ENCODE results near the gene GPD2.

Gene GPD2

DNA sequence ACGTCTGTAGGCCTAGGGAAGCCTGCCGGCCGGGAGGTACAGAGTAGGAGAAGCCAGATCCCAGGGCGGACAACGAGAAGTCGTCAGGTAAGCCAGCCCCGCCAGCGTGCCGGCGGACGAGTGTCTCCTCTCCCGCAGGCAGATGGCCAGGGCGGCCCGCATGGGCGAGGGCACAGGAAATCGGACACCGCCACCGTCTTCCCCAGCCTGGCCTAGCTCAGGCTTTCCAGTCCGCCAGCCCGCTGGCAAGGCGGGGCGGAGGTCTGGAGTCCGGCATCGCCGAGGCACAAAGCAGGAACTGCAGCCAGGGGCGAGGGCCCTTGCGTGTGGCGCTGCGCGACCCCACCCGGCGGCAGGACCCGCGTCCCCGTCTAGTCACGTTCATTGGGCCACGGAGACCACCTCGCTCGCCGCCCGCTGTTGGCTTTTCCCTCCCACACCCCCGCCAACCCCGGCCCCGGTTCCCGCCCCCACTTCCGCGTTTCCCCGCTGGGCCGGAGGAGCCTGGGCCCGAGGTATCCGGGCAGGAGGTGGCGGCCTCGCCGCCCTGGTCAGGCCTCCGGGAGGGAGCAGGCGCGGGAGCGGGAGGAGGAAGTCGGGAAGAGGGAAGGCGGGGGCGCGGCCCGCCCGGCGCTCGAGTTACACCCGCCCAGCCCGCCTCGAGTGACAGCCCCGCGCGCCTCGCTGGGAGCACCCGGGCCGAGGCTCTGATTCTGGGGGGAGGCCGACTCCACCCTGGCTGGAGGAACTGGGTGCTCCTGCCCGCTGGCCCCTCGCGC lies at the start of gene GPD2:
TSS of gene GPD2 (plus strand) at position 662 of the 779 bp plus-strand sequence. CDS start 39,727 bp downstream, outside the sequence.
- DNase-seq (ENCODE audit: low spot score), result peak; percentile 92

DNA sequence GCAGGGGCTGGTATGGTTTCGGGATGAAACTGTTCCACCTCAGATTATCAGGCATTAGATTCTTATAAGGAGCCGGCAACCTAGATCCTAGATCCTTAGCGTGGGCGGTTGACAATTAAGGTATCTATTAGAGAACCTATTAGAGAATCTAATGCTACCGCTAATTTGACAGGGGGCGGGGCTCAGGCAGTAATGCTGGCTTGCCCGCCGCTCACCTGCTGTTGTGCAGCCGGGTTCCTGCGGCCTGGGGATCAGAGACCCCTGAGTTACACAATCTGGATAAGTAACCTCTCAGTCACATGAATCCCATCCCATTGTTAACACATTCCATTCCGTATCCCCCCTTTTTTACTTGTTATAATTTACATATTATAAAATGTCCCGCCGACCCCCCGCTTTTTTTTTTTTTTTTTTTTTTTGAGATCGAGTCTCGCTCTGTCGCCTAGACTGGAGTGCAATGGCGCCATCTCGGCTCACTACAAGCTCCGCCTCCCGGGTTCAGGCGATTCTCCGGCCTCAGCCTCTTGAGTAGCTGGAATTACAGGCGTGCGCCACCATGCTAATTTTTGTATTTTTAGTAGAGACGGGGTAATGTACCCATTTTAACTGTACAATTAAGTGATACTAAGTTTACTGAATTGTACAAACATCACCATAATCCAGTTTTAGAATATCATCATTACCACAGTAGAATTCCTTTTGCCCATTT lies 42.0 kb upstream of the GPD2 start:
- no peak for DNase-seq (ENCODE audit: low spot score)

DNA sequence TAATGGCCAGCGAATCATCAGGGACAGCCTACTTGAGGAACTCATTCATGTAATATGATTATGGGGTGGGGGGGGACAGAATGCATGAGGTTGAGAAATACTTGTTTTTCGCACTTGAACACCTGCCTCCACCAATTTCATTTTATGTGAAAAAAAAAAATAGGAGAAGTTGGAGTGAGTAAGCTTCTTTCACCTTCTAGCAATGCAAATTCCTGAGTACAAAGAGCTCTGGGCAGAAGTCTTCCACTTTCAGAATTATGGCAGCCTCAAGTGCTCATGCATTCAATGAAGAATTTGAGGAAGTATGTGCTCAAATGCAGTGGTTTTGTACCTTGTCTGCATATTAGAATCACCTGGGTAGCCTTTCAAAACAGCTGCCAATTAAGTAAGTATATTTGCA lies 40.1 kb upstream of the GPD2 start:
- no peak for DNase-seq (ENCODE audit: low spot score)

DNA sequence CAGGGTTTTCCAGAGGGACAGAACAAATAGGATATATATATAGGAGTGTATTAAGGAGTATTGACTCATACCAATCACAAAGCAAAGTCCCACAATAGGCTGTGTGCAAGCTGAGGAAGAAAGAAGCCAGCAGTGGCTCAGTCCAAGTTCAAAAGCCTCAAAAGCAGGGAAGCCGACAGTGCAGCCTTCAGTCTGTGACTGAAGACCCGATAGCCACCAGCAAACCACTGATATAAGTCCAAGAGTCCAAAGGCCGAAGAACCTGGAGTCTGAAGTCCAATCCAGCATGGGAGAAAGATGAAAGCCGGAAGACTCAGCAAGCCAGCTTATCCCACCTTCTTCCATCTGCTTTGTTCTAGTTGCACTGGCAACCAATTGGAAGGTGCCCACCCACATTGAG lies 39.0 kb upstream of the GPD2 start:
- no peak for DNase-seq (ENCODE audit: low spot score)

DNA sequence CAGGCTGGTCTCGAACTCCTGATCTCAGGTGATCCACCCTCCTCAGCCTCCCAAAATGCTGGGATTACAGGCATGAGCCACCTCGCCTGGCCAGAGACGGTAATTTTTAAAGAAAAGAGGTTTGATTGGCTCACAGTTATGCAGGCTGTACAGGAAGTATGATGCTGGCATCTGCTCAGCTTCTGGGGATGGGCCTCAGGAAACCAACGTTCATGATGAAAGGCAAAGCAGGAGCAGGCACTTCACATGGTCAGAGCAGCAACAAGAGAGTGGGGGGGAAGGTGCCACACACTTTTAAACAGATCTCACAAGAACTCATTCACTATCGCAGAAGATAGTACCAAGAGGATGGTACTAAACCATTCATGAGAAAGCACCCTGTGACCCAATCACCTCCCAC lies 38.0 kb upstream of the GPD2 start:
- DNase-seq (ENCODE audit: low spot score), result no peak

DNA sequence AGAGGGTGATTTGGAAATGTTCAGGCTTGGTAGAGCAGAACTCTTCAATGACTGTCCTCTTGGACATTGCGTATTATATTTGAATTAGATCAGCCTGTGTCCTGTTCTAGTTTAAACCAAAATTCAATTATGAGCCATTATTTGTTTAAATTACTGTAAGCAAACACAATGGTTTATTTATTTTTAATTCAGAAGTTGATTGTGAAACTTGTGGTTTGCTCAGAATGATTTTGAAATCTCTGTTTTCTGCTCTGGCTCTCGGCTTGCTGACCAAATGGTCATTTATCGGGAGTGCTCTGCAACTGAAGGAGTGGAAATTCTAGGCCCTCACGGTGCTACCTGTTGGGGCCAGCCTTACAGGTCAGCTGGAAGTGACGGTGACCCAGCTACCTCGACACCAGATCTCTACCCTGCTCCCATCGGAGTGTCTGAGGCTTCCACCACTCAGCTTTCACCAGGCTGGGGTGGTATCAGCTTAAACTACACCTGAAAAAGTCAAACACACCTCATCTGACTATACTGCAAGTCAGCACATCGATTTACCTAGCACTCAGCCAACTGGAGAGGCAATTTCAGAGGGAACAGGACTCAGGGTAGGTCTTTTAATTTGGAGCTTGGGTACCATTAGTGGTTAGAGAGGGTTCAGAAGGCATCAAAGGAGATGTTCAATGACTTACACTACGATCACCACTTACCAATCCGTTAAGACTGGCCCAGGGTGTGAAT lies 36.8 kb upstream of the GPD2 start:
- peak; percentile 48 for DNase-seq (ENCODE audit: low spot score)

DNA sequence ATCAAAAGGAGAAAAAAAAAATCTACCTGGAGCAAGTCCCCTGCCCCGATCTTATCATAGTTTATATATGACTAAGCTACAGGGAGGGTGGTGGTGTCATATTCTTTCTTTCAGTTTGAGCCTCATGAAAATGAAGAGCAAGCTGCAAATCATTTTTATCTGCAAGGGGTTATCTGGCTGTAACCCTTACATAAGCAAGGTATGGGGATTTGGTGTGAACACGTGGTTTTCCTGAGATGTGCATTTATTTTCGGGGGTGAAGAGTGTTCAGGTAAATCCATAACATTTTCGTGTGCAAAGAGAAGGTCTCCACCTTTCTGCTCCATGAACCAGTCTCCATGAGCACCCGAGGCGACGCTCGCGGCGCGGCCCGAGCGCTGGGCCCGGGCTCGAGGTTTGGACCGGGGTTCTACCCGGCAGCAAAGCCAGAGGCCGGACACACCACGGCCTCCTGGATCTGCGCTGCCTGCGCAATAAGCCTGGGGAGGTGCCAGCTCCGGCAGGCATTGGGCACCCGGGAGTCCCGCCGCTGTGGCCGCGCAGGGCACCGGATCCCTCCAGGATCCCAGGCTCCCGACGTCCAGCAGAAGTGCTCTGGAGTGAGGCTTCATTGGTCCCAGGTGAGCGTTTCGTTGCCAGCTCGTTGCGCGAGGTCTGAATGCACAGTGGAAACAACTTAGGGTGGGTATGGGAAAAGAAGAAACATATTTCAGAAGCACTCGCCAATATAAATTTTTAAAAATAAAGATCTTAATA lies 36.1 kb upstream of the GPD2 start:
- DNase-seq (ENCODE audit: low spot score), result peak; percentile 81

DNA sequence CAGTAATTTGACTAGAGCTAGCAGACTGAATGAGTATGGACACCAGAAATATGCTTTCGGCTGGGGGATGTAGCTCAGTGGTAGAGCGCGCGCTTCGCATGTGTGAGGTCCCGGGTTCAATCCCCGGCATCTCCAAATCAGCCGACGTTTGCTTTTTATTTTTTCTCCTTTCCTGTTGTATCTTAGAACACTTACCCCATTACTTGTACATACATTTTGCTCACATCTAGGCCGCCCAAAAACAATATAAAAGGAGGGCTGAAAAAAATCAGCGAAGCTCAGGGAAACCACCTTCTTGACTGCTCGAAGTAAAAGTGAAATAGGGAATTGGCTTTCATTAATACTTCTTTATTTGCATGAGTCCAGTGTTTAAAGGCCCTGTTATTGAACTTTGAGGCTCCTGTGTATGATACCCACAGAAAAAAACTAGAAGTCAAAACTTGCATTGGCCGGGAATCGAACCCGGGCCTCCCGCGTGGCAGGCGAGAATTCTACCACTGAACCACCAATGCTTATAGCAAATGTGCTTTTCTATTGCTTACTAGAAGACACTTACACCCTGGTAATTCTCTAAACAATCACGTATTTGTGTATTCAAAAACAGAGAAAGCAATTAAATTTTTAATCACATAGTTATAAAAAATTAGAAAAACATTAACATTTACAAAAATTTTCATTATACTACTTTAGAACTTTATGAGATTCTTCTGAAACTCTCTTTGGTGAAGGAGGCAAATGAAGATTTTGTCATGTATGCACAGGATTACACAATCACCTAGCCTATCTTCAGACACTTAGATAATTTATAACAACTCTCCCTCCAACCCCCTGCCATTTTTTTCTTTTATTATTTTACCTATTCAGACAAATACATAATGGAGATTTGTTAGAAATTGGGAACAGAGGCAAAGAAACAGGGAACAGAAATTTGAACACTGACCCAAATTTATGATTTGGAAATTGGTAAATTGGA lies 35.2 kb upstream of the GPD2 start:
- peak; percentile 75 for DNase-seq (ENCODE audit: low spot score)

DNA sequence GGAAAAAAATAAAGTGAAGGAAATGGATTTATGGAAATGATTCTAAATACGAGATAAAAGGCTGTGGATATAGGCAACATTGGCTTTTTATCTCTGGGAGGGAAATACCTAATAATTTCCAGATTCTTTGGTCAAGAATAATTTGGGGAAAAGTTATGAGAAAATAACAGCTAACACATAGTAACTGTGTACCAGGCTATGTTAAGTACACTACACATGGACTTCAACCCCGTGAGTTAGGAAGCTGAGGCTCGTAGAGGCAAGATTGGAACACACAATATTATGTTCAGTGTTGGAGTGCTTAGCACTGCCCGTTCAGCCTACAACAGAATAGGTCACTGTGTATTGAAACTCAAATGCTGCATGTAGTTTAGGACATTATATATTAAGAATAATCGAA lies 34.3 kb upstream of the GPD2 start:
- DNase-seq (ENCODE audit: low spot score), result no peak

DNA sequence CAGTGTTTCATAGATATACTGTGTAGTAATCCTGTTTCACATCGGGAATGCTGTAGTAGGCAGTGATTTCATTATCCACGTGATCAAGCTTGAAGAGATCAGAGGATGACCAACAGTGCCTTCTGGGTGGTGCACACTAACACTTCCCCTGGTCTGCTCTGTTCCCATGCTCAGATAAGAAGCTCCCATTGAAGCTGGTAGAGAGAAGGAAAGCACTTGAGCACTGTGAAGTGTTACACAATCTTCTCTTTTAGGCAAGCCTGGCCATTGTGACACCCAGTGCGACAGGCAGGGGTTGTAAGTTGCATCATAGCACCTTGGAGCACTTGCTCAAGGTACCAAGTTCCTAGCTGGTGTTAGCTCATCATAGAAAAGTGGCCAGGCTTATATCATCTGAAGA lies 30.6 kb upstream of the GPD2 start:
- DNase-seq (ENCODE audit: low spot score), result no peak

DNA sequence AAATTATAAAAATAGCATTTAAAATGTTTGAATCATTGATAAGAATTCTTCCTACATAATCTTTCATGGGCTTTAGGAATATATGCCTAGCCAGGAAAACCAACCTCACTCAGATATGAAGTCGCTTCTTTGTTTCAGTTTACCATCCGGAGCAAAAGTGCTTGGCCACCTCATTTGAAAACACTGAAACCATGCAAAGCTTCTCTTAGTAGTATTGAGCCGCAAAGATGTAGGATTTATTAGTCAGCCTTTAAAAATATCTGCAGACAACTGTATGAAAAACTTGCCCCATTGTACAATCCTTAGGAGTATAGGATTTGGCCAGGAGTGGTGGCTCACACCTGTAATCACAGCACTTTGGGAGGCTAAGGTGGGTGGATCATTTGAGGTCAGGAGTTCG lies 24.3 kb upstream of the GPD2 start:
- DNase-seq (ENCODE audit: low spot score), result no peak

DNA sequence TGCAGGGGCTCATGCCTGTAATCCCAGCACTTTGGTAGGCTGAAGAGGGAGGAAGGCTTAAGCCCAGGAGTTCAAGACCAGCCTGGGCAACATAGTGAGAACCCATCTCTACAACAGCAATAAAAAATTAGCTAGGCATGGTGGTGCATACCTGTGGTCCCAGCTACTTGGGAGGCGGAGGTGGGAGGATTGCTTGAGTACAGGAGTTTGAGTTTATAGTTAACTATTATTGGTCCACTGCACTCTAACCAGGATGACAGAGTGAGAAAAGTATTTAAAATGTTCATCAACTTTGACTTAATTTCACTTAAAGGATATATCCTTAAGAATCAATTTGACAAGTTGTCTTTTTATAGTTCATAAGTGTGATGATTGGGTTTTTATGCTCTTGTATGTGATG lies 14.3 kb upstream of the GPD2 start:
- DNase-seq (ENCODE audit: low spot score), result no peak

DNA sequence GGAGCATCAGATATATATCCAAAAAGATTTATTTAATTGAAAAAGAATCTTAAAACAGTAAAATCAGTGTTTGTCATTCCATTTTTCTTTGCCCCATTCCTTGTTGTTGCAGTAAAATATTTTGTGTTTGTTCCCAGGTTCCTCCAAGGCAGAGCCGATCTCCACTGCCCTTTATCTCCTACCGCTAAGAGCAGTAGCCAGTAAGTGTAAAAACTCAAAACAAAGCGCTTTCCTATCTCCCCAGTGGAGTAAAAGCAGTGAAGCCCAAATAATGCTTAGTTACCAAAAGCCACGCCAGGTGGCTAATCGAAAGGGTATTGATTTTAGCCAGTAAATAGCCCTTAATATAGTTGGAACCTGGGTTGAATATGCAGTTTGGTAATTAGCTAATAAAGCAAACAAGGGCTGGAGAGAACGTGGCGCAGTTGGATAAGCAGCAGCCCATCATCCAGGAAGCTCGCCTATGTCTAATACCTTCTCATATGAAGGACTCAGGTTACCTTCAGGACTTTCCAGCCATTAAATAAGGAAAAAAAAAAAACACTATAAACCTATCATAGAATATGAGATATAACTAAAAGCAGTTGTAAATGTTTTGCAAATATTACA lies 12.4 kb upstream of the GPD2 start:
- no peak for DNase-seq (ENCODE audit: low spot score)

DNA sequence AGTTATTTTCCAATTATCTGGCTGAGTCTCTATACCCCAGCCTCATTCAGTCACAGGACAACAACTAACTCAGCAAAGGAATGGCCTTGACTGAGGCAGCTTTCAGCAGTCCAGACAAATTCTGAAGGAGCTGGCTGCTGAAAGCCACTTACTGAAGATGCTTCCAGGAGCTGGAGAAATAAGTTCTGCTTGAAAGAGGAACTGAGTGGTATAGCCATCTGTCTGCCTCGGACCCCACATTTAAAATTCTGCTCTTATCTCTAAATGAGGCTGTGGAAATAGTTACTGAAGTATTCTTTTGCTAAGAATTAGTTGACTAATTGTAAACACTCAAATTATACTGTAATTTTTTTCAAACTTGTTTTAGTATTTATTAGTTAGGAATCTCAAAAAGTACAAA lies 9.1 kb upstream of the GPD2 start:
- DNase-seq (ENCODE audit: low spot score), result no peak

DNA sequence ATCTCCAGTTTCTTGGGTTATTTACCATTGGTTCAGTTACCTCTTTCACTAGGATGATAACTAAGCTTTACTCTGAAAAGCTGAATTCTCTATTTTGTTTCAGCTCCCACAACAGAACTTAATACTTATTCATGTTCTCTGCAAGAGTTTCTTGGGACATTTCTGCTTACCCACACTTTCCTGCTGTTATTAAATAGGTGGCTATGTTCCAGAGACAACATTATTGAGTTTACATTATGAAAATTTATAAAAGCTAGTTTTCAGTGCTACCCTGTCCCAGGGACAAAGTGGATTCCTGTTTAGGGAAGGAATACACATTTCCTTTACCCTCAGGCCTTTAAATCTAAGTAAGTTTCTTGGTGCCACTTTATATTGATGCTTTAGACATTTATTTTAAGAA lies 7.0 kb upstream of the GPD2 start:
- DNase-seq (ENCODE audit: low spot score), result no peak

DNA sequence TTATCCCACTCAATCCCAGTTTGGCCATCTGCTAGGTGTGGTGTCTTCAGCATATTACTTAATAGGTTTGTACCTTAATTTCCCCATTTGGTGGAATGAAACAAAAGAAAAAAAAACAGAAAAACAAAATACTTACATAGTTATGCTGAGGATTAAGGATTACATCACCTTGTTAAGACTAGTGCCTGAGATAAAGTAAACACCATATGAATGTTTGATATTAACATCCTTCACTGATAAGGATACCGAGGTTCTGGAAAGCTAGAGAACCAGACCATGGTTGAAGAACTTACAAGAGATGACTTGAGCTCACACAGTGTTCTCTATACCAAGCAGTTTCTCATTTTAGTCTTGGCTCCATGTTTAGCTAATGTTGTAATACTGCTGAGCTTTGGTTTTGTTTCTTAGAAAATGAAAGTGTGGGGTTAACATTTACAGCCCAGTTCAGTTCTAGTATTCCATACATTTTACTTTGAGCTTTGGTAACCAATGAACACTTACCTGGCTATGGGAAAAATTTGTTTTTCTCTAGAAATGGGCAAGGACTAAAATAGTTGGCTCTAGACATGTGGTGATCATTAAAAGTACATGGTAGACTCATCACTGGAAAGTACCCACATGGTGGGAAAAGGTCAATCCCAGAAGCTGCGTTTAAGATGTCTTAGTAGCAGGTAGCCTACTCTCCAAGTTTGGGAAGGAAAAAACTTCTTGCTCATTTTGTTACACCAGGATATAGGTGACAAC lies 5.8 kb upstream of the GPD2 start:
- no peak for DNase-seq (ENCODE audit: low spot score)

DNA sequence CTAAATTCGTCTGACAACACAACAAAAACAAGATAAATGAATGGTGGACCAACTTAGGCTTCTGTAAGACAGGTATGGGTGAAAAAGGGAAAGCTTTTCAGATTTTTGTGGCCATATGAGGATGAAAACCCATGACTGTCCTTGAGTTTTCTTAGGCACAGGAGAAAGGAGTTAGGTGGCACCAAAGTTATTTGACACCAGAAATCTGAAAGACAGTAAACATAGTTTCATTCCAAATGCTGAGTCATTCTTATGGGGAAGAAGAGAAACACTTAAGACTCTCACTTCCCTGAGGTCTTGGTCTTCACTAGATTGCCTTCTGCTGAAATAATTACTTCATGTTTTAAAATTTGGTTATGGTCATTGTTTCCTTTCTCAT lies 5.2 kb upstream of the GPD2 start:
- peak; percentile 59 for DNase-seq (ENCODE audit: low spot score)

DNA sequence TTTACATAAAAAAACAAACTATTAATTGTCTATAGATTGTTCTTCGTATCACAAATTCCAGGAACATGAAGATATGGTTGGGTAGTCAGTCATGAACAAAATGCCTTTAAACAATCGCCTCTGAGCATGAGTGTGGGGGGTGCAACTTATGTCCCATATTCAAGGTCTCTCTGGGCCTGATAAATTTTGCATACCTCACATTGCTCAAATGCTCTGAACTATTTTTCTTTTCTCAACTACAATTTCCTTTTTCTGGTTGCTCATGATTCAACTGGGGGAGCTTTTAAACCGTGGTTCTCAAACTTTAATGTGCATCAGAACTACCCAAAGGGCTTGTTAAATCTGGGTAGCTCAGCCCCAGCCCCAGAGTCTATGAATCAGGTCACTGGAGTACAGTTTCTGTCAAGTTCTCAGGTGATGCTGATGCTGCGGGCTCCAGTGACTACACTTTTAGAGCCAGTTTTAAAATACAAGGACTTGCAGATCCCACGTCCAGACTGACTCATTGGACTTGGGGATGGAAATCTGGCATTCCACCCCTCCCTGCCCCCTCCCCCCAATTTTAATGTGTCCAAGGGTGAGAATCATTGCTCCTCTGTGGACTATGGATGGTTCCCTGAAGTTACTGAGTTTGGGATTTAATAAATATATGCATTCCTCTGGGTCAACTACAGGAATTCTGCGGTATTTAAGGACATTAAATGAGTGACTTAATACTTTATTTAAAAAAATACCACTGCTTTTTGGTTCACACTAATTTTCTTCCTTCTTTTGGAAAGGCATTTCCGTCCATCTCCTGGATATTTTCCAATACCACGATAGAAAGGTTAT lies 1.5 kb upstream of the GPD2 start:
- no peak for DNase-seq (ENCODE audit: low spot score)

DNA sequence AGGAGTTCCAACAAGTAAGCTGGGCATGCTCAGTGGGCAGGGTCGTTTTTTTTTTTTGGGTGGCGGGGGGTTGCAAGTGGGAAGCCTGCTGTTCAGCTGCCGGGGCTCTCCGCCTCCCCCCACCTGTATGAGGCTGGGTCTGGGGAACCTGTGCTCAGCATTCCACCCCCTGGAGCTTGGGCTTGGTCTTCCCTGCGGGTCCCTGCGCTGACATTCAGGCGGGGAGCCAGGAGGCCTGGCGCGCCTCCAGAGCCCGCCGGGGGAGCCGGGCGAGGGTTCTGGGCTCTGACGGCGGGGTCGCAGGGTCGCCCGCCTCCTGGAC lies 822 bp upstream of the GPD2 start:
- no peak for DNase-seq (ENCODE audit: low spot score)

All from AG08396 (cell line).